ENCODE data around the gene SEC14L1.

SEC14L1 gene

DNA sequence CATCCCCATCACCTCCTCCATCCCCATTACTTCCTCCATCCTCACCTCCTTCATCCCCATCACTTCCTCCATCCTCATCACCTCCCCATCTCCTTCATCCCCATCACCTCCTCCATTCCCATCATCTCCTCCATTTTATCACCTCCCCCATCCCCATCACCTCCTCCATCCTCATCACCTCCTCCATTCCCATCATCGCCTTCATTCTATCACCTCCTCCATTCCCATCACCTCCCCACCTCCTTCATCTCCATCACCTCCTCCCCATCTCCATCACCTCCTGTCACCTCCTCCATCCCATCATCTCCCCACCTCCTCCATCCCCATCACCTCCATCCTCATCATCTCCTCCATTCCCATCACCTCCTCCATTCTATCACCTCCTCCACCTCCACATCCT lies 116.4 kb downstream of the SEC14L1 start:
- Histone ChIP-seq H3K9me3 (ENCODE audit: low read length) (no peaks in the 10 kb centered on the region), H3K27me3 (ENCODE audit: insufficient read depth, low read length) (peaks cover 5% of the 10 kb centered on the region), H3K4me1 (ENCODE audit: insufficient read depth, low read length) (peaks cover 12% of the 10 kb centered on the region), H2AFZ (ENCODE audit: low read depth, low read length) (no peak overlapping the region), H3K4me3 (ENCODE audit: low read length) (no peak overlapping the region), H3K36me3 (ENCODE audit: insufficient read depth, low read length) (no peaks in the 10 kb centered on the region)

DNA sequence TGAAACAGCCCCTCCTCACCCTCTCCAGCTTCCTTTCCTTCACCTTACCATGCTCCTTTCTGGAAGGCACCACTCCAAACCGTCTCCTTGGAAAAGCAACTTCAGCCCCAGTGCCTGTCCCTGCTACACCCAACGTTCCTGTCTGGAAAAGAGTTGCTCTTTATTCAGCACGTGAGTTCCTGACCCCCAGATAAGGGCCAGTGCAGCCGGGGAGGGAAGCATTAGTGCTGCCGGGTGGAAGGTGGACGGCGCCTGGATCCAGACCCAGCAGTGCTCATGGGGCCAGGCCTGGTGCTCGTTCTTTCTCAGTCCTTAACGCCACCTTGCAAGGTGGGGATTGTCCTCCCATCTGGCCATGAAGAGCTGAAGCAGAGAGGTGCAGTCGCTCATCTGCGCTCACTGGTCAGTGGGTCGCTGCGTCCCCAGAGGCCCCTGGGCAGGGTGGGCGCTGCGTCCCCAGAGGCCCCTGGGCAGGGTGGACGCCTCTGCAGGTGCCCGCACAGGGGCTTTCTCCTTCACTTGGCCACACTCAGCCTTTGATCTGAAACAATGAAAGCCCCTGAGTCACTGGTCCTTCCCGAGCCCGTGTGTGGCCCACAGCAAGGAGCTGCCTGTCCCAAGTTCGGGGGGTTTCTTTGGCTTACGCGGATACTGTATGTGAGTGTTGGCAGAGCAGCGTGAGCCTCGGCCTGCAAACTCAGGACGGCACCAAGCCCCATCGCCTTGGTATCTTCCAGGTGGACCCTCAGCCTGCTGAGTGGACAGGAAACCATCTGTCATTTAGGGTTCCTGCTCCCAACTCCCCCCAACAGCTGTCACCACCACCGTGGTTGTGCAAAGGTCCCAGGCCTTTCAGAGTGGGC lies 117.1 kb downstream of the SEC14L1 start:
- H2AFZ ChIP-seq (ENCODE audit: low read depth, low read length): no peak overlapping the region
- H3K4me3 ChIP-seq (ENCODE audit: low read length): no peak overlapping the region
- peaks cover 12% of the 10 kb centered on the region for H3K4me1 ChIP-seq (ENCODE audit: insufficient read depth, low read length)
- H3K36me3 ChIP-seq (ENCODE audit: insufficient read depth, low read length): no peaks in the 10 kb centered on the region
- H3K27me3 ChIP-seq (ENCODE audit: insufficient read depth, low read length): peaks cover 5% of the 10 kb centered on the region
- no peaks in the 10 kb centered on the region for H3K9me3 ChIP-seq (ENCODE audit: low read length)

DNA sequence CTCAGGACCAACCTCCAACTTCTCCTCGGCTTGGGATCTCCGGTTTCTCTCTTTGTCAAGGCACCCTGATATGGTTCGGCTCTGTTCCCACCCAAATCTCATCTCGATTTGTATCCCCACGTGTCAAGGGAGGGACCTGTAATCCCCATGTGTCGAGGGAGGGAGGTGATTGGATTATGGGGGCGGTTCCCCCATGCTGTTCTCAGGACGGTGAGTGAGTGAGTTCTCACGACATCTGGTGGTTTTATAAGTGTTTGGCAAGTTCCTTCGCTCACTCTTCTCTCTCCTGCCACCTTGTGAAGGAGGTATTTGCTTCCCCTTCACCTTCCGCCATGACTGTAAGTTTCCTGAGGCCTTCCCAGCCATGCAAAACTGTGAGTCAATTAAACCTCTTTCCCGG lies 117.9 kb downstream of the SEC14L1 start:
- Histone ChIP-seq H3K9me3 (ENCODE audit: low read length) (no peaks in the 10 kb centered on the region), H2AFZ (ENCODE audit: low read depth, low read length) (no peak overlapping the region), H3K4me3 (ENCODE audit: low read length) (no peak overlapping the region), H3K36me3 (ENCODE audit: insufficient read depth, low read length) (no peaks in the 10 kb centered on the region), H3K27me3 (ENCODE audit: insufficient read depth, low read length) (peaks cover 5% of the 10 kb centered on the region), H3K4me1 (ENCODE audit: insufficient read depth, low read length) (peaks cover 12% of the 10 kb centered on the region)

DNA sequence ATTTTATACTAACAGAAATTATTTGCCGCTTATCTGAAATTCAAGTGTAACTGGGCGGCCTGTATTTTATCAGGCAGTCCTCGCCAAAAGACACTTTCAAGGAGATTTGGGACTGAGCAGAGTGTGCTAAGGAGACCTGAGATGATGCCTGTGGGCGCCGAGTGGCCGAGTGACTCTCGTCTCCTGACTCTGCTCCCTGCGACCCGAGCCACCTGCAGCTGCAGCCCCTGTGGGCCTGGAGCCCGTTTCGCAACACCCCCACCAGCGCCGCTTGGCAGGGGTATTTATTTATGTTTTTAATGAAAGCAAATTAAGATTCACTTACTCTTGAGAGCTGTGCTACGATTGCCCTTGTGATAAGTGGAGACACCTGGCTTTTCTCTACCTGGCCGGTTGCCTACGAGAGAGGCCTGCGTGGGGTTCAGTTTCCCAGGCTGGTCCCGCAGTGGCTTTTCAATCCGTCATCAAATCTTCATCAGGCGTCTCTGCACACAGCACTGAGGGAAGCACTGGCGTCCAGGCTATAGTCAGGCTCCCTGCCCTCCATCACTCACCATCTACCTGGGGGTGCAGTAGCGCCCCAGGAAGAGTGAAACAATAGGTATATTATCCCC lies 124.0 kb downstream of the SEC14L1 start:
- peaks cover 3% of the 10 kb centered on the region for H3K27me3 ChIP-seq (ENCODE audit: insufficient read depth, low read length)
- H3K4me1 ChIP-seq (ENCODE audit: insufficient read depth, low read length): no peaks in the 10 kb centered on the region
- H2AFZ ChIP-seq (ENCODE audit: low read depth, low read length): no peak overlapping the region
- H3K9me3 ChIP-seq (ENCODE audit: low read length): no peaks in the 10 kb centered on the region
- H3K36me3 ChIP-seq (ENCODE audit: insufficient read depth, low read length): no peaks in the 10 kb centered on the region
- no peak overlapping the region for H3K4me3 ChIP-seq (ENCODE audit: low read length)

DNA sequence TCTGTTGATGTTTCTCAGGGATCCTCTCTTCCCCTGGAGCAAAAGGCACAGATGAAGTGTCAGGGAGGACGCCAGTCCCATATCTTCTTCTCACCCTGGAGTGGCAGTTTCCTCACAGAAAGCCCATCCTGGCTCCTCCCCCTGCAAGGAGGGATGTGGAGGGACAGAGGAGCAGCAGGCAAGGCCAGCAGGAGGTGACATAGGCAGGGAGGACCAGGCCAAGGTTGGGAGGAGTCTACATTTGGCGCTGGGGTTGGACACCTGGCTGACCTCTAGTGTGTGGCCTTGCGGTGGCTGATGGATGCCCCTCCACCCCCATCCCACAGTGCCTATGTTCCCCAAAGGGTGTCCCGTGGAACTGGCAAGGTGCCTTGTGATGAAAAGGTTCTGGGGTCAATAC lies 125.4 kb downstream of the SEC14L1 start:
- Histone ChIP-seq H3K4me1 (ENCODE audit: insufficient read depth, low read length) (no peaks in the 10 kb centered on the region), H3K36me3 (ENCODE audit: insufficient read depth, low read length) (no peaks in the 10 kb centered on the region), H3K9me3 (ENCODE audit: low read length) (no peaks in the 10 kb centered on the region), H2AFZ (ENCODE audit: low read depth, low read length) (no peak overlapping the region), H3K27me3 (ENCODE audit: insufficient read depth, low read length) (peaks cover 3% of the 10 kb centered on the region), H3K4me3 (ENCODE audit: low read length) (no peak overlapping the region)
